GM19397 (cell line): ENCODE measurements around the gene PPP1R15B.
"Not testable (repeated sequence)": the region's sequence is repeated elsewhere in the genome, so short reads cannot be mapped to it uniquely, and the experiment has no call there.

ENCODE experiments used
- ATAC-seq: cut with Tn5 transposase; IDR thresholded peaks from one replicate; pipeline ENCODE4 v1.9.1; 2021; ENCODE audit warnings: mild to moderate bottlenecking, moderate library complexity; ENCODE audit not compliant: unreplicated experiment

The PPP1R15B gene

DNA sequence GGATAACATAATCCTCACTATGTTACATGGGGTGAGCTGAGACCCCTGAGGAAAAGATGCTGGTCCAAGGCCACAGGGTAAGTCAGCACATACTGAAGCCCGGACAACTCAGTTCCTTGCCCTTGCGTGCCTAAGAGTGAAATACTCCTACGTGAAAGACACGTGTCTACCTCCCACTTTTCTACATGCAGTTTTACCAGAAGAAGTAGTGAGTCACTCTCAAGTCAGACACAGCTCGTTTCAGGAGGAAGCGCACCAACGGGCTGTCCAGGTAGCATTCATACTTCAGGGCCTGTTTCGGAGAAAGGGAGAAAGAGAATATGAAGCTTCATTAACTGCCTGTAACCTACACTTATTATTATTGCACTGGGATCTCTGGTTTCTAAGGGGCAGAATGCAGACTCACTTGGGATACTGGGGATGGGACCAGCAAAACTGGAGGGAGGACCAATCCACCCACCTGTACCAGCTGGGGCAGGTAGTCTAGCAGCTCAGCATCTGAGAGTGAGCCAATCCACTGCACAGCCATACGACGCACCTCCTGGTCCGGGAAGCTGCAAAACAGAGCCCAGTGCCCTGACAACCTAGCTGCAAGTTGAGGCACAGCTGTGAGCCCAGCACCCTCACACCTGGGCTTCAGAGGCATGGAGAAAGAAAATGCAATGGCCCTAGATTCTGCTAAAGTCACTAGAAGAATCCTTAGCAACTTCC is 32.4 kb upstream of the PPP1R15B start:
- no peak for ATAC-seq

DNA sequence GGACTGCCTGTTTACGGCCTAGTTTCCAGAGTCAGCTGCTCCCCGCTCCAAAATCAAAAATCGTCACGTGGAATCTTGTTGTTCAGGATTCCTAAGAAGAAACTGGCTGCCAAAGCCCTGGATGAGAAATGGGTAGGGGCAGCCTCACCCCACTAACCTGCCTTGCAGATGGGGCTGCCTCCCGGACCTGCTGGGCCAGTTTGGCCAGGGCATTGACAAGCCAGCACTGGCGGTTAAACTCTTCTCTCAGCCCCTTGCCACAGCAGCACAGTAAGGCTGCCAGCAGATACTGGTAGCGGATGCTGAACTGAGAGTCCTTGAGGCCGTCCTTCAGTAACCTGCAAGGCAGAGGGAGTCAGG is 31.6 kb upstream of the PPP1R15B start:
- ATAC-seq, result no peak

DNA sequence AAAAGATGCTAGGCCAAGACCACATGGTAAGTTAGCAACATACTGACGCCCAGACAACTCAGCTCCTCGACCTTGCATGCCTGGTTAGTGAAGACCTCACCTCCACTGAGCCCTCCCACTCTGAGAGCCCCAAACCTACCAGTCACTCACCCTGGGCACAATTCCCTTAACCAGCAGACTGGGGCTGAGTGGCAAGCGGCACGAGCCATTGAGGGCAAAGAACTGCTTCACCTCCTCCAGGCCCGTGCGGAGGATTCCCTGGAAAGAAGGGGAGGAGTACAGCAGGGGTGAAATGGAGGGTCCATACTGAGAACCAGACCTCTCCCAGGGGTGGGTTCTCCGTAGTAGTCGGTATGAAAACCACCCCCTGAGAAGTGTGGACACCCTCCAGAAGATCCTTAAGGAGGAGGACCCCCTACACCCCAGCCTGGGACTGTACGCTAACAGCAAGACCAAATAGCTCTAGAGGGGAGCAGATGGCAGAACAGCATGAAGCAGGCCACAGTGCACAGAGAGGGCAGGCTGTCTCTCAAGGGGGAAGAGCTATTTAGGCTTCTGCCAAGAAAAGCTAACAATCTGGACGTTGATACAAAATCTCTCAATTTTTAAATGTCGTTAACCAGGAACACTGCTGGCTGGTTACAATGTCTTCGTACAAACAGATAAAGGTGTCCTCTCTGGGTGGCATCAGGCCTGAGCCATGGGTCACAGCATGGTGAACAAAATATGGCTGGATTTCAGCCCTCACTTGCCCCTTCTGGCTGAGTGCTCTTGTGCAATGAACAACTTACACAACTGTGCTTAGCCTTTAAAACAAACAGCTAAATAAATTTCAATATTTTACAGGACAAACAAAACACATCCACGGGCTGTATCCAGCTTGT is 31.0 kb upstream of the PPP1R15B start:
- ATAC-seq, result no peak

DNA sequence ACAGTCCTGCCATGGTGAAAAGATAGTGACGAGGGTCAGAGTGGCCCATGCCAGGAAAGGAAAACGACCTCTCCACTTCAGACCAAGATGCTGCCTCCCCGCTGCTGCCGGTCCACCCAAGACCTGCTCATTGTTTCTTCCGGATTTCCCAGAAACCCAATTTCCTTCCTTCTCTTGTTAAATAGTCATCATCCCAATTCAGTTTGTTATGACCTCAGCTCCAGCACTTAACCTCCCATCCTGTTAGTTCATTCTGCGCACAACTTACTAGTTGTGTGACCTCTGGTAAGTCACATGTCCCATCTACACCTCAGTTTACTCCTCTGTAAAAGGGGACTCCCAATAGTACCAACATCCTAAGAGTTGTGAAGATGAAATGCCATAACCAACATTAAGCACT is 29.9 kb upstream of the PPP1R15B start:
- ATAC-seq, result no peak

DNA sequence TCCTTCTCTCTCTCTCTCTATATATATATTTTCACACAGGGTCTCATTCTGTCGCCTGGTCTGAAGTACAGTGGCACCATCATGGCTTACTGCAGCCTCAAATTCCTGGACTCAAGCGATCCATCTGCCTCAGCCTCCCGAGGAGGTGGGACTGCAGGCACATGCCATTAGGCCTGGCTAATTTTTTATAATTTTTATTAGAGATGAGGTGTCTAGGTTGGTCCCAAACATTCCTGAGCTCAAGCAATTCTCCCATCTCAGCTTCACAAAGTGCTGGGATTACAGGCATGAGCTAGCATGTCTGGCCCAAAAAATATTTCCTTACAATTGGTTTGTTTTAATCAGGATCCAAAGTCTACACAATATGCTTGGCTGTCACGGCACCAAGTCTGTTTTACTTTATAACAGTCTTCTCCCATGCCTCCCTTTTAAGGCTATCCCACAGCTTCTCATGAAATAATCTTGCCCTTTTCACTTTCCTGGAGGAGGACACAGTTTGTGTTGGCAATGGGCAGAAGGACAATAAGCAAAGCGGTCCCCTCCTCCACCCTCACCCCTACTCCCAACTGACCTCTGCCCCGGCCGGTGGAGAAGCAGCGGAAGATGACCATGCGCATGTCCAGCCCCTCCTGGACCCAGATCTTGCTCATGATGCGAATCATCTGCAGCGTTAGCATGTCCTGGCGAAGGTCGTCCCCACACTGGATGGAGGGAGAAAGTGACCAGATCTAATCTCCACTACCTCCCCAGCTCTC is 28.2 kb upstream of the PPP1R15B start:
- ATAC-seq, result no peak

DNA sequence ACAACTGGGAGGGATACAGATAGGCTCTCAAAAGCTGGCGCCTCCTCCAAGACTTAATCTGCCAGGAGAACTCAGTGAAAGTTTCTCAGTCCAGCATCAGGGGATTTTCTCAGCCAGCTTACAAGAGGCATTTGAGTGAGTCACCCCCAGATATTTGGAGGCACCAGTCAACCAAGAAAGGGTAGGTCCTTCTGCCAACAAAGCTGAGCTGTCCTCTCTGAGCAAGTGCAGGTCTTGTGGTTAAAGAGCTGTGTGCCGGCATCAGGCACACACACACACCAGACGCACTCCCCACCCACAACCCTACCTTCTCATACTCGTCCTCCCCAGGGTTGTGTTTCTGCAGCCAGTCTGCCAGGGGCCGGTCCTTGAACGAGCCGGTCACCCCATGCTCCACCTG is 27.0 kb upstream of the PPP1R15B start:
- ATAC-seq, result no peak

DNA sequence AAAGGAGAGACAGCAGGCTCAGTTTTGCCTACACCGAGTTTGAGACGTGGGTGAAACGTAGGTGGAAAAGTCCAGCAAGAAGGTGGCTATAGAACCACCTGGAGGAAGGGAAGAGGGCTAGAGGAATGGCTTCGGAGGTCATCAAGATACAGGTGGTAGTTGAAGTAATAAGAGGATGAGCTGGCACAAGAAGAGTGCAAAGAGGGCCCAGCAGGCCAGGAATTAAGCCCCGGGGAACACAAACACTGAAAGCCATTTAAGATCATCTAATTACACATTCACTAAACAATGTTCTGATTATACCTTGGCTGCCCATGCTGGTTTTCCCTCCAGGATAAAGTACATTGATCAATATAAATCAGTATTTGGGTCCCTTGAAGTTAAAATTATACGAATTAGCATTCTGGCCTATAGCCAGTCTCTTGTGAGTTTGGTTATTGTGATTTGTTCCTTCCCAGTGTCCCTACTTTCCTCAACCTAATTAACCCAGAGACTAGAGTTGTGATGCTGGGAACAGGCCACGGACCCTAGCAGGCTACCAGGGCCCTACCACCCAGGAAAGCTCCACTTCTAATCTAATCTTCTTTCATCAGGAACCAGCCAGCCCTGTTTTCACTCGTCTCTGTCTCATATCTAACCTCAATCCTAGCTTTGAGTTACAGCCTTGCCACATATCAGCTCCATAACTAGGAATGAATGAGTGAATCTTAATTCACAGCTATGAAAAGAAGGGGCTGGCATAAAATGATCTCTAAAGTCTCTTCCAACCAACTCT is 26.4 kb upstream of the PPP1R15B start:
- no peak for ATAC-seq

DNA sequence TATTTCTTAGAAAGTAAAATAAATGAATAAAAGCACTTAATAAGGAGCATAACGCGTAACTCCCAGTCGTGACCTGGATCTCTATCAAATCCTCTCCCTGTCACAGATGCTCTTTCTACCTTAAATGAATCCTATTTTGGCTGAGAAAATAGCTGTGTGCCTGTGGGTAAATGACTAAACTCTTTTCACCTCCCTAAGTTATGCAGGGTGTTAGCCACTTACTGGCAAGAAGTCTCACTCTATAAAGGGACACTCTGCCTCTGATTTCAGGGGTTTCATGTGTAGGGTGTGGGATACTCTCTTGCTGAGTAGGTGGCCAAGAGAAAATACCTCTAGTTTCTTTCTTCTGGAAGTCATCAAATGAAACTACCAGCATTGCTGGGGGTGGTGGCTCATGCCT is 24.3 kb upstream of the PPP1R15B start:
- no peak for ATAC-seq

DNA sequence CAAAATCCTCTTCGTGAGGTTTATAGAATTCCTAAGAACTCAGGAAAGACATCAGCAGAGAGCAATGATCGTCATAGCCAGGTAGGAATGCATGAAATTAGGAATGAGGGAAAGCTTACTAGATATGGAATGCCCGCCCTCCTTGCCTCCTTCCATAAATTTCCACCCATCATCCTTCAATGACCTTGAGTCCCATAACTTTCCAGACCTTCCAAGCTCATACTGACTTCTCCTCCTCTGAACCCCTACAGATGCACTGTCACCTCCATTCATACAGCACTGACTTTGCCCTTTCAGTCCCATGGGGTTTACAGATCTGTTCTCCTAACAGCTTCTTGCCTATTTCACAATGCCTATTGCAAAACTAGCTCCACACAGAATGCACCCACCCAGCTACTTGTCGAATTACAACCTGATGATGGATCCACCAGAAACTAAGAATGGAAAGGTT is 23.8 kb upstream of the PPP1R15B start:
- ATAC-seq, result no peak

DNA sequence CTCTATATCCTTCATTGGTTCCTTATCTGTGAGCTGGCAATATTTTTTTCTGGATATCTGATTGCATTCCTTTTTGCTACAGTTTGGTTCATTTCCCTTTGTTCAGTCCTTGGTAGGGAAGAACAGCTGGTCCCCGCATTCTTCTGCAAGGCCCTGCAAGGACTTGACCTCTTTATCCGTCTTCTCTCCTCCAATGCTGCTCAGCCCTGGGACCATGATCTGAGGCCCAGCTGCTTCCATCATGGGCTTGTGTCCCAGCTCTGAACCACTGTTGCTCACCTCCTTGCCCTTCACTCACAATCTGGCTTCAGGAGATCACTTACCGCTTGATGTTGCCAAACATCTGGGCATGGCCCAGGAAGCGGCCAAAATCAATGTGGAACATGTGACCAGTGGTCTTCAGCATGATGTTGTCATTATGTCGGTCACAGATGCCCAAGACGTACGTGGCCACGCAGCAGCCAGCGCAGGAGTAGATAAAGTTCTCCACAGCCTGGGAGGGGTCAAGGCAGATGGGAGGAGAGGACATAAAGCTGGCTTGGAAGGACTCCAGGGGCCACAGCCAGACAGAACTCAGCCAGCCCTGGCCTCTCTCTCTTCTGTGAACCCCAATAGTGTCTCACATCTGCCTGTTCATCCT is 22.6 kb upstream of the PPP1R15B start:
- ATAC-seq, result no peak

DNA sequence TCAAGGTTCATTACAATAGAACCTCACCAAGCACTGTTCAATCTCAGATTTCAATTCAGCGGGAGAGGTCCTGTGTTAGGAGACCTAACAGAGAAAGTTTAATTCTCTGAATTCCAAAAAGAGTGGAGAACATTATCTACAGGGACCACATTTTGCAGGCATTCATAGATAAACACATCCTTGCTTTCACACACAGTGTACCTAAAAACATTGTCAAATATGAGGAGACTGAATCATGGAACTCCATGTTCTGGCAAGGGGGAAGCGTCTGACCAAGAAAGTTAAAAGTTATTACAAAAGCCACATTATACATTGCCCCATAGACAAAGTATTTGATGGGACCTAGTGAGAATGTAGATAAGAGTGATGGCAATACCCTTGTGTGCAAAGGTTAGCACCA is 21.1 kb upstream of the PPP1R15B start:
- no peak for ATAC-seq

DNA sequence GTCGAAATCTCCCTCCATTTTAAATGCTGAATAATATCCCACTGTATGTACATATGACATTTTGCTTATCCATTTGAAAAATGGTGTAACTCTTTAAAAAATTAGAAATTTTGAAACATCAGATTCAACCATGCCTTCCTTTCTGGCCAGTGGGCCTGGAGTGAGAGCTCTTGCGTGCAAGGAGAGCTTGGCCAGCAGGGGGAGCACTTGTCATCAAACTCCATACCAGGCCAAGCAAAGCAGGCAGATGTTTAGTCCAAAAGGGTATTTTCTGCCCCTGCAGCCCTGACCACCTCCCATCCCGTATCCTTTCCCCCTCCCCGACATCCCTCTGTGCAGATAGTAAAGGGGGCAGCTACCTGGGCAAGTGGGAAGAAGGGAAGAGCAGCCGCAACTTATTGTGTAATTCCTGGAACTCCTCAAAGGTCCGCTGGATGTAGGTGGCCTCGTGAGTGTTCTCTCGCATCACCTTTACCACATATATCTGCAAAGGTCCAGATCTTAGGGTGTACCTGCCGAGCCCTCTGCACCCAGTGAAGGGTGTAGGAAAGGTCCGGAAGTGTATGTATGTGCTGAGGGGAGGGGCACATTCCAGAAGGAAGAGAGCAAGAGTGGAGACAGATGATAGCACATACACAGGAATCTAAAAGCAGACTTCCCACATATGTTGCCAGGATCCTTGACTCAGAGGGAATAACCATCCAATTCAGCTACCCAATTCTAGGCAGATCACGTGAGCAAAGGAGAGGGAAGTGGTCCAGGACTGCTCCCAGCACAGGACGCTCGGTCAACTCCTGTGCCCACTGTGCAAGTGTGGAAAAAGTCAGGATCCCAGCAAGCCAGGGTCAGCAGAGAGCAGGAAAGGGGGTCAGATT is 19.9 kb upstream of the PPP1R15B start:
- no peak for ATAC-seq

DNA sequence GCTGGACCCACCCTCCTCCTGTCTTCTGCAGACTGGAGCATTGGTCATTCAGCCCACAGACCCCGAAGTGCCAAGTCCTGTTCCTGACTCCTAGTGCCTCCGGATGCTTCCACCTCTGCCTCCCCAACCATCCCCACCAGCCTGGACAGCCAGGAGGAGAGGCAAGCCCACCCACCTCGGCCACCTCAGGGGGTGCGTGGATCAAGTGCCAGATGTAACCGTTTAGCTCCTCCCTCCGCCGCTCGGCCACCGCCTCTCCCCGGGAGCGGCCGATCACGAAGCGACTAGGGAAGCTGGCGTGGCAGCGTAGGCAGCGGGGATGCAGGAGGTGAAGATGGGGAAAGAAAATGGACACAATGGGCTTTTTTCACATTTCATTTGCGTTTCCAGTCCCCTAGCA is 18.1 kb upstream of the PPP1R15B start:
- no peak for ATAC-seq

DNA sequence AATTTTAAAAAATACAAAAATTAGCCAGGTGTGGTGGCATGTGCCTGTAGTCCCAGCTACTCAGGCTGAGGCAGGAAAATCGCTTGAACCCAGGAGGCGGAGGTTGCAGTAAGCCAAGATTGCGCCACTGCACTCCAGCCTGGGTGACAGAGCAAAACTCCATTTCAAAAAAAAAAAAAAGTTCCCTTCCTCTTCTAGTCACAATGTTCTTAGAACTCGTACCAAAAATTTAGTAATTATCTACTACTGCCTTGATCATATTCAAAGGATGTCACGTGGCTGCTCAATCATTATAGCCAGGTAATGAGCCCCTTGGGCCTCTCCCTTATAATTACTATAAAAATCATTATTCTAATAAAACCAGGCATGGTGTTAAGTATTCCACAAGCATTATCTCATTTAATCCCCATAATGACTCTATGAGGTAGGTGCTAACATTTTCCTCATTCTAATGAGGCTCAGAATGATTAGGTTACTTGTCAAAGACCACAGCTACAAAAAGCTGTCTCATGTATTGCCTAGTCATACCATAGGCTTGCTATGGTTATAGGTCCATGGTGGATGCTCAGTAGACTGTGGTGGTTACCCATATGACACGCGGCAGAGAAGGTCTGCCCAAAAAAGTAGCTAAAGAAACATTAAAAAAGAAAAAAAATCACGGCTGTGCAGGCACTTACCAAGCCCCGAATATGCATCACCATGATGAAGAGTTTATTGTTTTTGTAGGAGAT is 15.5 kb upstream of the PPP1R15B start:
- ATAC-seq, result no peak

DNA sequence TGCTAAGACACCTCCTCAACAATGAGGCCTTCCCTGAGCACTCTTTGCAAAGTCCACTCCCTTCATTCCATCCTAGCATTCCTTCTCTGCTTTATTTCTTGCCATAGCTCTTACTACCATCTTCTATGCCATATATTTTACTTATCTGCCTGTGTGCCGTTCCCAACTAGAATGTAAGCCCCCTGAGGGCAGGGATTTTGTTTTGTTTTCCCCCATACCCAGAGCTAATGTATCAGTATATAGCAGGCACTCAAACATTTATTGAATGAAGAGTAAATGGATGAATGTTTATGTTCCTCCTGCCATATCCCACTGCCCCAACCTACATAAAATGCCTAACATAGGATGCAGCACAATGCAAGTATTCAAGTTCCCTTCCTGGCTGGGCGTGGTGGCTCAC is 14.9 kb upstream of the PPP1R15B start:
- no peak for ATAC-seq

DNA sequence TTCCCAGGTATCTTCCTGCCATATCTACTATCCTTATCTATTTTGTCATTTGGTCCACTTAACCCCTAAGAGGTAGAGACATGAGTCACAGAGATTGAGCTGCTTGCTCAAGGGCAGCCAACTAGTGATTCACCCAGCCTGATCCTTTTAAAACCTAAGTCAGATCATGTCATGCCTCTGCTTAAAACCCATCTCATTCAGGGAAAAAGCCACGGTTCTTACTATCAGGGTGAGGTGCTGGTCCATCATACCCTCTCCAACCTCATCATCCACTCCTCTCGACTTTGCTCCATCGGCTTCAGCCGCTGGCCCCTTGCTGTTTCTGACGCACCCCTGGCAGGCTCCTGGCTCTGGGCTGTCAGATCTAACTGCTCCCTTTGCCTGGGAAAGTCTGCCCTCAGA is 14.4 kb upstream of the PPP1R15B start:
- ATAC-seq, result no peak

DNA sequence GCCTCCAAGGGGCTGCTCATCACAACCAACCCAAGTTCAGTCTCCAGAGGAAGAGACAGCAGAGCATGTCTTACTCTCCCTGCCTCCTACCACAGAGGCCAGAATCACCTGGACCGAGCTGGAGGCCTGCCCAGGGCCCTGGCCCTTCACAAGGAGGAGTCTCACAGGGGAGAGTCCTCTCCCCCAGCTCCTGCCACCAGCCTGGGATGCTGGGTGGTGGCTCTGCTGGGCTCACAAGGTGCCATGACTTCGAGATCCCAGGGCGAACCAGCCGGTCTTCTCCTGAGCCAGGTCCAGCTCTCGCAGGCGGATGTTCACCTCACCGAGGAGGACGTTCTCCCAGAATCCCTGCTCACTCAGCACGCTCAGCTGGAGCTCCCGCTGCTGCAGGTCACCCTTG is 13.0 kb upstream of the PPP1R15B start:
- no peak for ATAC-seq

DNA sequence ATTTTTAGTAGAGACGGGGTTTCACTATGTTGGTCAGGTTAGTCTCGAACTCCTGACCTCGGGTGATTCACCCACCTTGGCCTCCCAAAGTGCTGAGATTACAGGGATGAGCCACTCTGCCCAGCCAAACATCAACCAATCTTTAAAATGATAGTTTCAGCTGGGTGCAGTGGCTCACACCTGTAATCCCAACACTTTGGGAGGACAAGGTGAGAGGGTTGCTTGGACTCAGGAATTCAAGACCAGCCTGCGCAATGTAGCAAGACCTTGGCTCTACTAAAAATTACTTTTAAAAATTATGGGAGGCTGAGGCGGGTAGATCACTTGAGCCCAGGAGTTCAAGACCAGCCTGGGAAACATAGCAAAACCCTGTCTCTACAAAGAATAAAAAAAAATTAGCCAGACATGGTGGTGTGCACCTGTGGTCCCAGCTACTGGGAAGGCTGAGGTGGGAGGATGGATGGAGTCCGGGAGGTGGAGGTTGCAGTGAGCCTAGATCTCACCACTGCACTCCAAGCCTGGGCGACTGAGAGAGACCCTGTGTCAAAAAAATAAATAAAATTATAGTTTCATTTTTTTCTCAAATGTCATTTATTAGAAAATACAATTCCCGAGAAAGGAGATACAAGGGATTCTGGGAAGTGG is 10.6 kb upstream of the PPP1R15B start:
- ATAC-seq, result not testable (repeated sequence)
